HG03520 (cell line): Measurements from ENCODE around the gene KCTD5.

Experiments used
- ATAC-seq: cut with Tn5 transposase; IDR thresholded peaks from one replicate; pipeline ENCODE4 v1.9.1; 2021; ENCODE audit warnings: mild to moderate bottlenecking, moderate library complexity; ENCODE audit not compliant: unreplicated experiment

The KCTD5 gene

DNA sequence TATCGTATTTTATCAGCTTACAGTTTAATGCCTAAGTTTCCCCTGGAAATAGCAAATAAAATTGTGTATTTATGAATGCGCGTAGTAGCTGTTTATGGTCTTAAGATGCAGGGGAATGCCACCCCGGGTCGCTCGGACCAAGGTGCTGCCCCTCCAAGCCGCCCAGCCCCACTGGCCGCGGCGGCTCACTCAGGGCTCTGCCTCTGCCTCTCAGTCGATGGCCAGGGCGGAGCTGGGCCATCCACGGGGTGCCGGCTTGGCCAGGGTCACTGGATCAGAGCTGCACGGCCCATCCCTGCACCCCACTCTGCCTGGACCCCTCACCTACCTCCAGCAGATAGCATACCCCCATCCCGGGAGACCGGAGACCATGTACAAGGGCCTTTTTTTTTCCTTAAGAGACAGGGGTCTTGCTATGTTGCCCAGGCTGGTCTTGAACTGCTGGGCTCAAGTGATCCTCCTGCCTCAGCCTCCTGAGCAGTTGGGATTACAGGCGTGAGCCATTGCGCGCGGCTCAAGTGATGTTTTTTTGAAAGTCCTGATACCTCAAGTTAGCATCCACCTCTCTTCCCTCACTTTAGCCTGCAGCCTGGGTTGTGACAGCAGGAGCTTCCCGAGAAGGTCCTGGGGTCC is 26.7 kb downstream of the KCTD5 start:
- ATAC-seq = no peak

DNA sequence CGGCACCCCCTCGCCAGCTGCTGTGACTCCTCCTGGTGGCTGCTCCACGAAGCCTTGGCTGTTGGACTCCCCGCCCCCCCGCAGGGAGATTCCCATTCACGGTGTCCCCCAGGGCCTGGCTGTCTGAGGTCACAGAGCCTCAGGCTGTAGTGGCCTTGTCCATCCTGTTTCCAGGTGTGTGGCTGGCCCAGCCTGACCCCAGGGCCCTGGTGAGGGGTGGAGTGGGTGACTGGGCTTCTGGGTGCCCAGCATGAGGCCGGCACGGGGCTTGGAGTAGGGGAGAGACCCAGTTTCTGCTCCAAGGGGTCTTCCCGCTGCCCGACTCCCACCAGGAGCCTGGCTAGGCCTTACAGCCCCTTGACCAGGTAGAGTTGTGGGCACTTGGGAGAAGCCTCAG is 27.3 kb downstream of the KCTD5 start:
- ATAC-seq = no peak

DNA sequence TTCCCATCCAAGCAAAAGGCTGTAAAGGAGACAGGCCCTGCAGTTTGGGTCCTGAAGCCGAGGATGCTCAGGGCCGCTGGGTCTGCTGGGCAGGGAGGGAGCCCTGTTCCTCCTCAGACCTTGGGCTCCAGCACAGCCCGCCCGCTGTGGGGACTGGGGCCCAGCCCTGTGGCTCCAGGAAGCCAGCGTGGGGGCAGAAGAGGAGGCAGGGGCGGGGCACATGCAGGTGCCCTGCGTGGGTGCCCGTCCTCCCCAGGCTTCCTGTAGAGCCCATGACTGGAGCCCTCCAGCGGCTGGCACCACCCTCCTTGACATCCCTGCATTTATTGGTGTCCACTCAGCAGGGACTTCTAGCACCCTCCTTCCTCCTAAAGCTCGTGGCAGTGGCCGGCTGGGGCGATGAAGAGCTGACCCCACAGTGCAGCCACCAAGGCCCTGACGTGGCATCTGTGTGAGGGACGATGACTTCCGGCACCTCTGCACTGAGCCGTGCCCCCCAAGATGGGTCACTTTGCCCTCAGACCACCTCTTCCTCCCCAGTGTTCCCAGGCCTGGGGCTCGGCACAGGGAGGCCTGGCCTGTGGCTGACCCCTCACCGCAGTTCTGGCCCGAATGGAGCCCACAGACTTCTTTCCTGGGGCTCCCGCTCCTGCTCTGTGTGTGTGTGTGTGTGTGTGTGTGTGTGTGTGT is 27.8 kb downstream of the KCTD5 start:
- ATAC-seq = no peak

DNA sequence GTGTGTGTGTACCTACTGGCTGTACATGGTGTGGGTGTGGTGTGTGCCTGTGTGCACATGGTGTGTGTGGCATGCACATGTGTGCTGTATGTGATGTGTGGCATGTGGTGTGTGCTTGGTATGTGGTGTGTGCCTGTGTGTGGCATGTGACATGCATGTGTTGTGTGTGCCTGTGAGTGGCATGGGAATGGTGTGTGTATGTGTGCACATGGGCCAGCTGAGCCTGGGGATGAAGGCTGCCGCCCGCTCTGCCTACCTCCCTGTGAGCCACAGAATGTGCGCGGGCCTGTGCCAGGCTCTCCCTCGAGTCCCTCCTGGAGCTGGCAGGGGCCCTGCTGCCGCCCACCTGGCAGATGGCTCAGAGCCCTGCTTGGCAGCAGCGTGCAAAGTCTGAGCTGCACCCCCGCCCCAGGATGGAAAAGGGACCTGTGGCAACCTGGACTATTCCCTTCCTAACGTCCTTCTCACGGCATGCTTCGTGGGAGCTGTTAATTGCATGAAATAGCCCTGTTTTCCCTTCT is 28.4 kb downstream of the KCTD5 start:
- no peak for ATAC-seq

GRCh38 chr16:2711370-2712062 is 29.2 kb downstream of the KCTD5 start:
- ATAC-seq = no peak

DNA sequence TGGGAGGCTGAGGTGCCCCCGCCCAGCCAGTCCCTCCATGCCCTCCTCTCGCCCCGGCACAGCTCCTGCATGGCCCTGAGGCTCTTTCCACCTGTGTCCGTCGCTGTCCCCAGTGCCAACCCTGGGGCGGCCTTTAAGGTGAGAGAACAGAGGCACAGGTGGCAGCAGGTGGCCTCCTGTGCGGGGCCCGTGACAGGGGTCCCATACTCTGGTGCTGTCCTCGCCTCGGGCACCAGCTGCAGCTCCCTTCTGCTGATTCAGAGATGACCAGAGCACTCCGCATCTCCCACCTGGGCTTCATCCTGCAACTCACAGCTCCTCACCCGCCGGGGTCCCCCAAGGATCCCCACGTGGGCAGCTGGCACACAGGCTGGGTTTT is 29.7 kb downstream of the KCTD5 start:
- ATAC-seq = no peak

DNA sequence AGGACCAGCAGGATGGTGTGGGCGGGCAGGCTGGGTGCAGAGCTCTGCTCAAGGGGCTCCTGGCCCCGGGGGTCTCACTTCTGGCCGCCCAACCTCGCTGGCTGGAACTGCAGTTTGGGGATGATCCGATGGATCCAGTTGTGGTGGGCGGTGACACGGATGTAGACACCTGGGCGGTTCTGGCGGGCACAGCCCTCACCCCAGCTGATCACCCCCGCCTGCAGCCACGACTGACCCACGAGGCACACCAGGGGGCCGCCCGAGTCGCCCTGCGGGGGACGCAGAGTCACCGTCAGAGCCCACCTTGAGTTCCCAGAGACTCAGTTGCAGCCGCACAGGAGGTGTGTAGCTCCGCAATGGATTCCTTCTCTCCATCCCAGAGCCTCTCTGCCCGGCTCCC is 30.2 kb downstream of the KCTD5 start:
- ATAC-seq = no peak

- no peak for ATAC-seq
Observed at GRCh38 chr16:2713523-2713922, 31.2 kb downstream of the KCTD5 start.

DNA sequence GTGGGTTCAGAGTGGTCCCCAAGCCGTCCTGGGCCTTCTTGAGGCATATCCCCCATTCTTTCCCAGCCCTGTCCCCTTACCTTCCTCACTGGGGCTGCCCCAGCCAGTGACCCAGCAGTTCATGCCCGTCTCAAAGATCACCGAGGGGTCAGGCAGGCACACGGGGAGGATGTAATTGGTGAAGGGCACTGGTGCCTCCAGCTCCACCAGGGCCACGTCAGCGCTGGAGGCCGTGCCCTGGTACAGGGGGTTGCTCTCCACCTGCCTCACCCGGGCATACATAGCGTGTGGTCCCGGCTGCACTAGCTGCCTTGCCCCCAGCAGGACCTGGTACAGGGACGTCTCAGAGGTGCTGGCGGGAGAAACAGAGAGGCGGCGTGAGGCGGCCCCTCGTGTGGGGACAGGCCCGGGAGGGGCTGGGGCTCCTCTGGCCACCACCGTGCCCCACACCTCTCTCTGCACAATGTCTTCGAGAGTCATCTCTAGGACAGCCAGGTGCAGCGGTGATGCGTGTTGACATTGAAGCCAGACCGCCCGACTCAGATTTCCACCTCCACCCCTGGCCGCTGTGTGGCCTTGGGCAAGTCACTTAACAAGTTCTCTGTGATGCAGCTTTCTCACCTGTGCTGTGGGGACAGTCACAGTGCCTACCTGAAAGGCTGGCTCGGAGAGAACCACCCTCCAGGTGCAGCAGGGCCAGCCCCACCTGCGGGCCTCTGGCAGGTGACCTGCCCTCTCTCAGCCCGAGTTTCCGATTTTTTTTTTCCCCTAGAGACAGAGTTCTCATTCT is 31.9 kb downstream of the KCTD5 start:
- ATAC-seq = no peak

DNA sequence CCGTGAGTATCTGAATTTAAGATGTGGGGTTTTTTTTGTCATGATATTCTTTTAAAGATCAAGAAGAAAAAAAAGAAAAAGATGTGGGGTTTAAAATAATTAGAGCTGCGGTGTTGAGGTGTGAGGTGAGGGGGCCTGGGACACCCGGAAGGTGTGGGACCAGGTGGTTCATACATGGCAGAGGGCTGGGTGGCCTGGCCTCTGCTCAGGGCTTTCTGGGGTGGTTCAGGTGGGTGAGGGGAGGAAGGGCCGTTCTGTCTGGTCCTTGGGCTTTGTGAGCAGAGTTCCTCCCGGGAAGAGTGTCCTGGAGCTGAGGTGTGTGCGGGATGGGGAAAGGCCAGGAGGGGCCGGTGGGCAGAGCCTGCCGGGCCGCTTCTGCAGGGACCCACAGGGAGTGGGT is 32.7 kb downstream of the KCTD5 start:
- ATAC-seq = no peak

- no peak for ATAC-seq
Observed at GRCh38 chr16:2715519-2715918, 33.2 kb downstream of the KCTD5 start.

DNA sequence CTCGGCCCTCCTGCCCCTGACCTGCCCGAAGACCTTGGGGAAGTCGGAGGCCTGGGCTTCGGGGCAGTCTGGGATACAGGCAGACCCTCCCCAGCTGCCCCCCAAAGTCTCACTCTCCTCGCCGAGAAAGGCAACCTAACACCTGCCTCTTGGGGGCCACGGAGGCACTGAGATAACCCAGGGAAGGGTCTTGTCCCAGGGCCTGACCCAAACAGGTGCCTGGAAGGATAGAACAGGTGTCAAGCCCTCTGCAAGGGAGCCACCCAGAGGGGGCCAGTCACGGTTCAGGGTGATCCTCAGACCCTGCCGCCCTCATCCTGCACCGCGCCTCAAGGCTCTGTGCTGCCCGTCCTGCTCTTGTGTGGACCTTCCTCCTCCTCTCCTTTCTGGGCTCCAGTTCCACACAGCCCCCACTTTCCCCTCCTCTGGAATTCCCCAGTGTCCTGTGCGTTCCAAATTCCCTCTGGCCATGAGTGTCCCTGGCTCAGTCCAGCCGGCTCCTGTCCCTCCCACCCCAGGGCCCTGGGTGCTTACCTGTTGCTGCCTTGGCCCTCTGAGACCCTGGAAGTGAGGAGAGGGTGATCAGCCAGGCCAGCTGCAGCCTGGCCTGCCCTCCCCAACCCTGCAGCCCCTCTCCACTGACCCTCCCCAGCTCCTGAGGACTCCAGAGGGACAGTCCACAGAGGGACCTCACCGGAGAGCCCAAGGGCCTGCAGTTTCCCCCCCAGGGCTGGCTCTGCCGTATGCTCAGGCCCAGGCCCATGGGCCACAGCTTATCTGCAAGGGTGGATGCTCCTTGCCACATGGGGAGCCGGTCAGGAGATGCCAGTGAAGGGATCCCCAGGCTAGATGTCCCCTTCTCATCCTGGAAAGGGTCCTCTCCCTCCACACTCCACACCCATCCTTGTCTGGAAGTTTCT is 33.9 kb downstream of the KCTD5 start:
- no peak for ATAC-seq

DNA sequence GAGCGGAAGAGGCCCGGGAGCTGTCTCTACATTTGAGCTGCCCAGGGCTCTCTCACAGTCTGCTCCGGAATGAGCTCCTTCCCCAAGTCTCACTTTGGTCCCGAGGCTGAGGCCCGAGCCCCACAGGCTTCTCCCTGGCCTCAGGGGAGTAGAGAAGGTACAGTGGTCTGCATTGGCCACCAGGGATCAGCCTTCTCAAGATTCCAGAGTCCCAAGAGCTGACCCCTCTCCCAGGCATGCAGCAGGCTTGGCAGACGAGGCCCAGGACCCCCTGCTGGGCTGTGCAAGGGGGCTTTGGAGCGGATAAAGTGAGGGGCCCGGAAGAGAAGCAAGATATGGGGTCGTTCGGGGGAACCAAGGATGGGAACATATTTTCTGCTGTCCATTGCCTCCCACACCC is 34.6 kb downstream of the KCTD5 start:
- no peak for ATAC-seq

GRCh38 chr16:2717383-2718263 is 35.3 kb downstream of the KCTD5 start:
- ATAC-seq = no peak

DNA sequence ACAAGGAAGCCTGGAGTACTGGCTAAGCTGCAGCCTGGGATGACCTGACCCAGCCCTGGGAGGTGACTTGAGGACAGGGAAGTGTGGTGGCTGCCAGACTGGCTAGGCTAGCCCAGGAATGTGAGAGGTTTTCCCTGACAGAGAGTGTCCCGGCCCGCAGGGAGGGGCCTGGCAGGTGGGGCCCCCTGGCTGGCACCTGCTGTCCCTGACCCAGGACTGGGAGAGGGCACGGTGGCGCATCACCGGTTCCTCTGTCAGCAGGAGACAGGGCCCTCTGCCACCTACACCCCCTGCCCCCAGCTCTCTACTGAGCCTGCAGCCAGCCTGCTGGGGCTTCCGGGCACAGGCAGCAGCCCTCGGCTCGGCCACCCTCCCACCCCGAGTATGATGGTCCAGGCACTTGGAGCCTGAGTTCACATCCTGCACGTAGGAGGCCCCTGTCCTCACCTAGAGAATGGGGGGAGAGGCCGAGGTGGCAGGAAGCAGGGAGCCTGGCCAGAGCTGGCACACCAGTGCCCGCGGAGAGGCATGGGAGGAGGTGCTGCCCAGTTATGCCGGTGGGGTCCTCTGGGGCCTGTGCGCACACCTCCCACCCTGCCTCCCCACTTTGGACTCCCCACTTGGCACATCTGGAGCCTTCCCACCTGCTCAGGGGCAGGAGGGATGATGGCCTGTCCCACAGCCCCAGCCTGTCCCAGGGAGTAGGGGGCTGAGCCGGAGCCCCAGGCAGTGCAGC is 37.2 kb downstream of the KCTD5 start:
- no peak for ATAC-seq

DNA sequence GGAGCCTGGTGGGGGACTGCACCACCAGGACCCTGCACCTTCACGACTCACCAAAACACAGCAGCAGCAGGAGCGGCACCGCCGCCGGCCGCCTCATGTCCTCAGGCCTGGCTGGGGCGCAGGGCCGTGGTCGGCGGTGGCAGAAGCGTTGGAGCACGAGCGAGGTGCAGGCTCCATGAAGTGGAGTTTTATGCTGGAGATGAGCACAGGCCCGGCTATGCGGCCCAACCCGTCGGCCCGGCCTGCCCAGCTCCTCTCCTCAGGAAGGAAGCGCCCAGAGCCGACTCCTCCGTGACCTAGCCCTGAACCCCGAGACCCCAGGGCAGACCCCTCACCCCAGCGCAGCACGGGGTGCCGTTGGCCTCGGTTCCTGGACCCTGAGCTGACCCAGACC is 37.7 kb downstream of the KCTD5 start, which contains the start of gene PRSS27:
PRSS27 (minus strand) TSS at position 161 of the 394 bp plus-strand sequence; CDS start at position 97, 64 bp downstream.
- no peak for ATAC-seq

- ATAC-seq = peak; percentile 74
Observed at GRCh38 chr16:2720719-2721633, 38.7 kb downstream of the KCTD5 start.
